Measurements from ENCODE around the gene CLDN16. TPM values are rescaled to one million over a fixed set of nuclear protein-coding genes. Genes with fewer than 3 reads are reported as not detected.
A peak's percentile ranks its signal among the peaks of the same experiment; 100 is the strongest.

The CLDN16 gene
- total and polyA plus RNA-seq, 2 of the 4 experiments (the other 2 are of a cell fraction), result under 0.01 to 0.09 TPM

- TF ChIP-seq CEBPB (IDR thresholded peaks at IDR 0.05; ENCODE audit: low read depth, low read length), result no peak
- TF ChIP-seq RAD21 (IDR thresholded peaks at IDR 0.05; ENCODE audit: low read length), result no peak
- no peak for TF ChIP-seq MAZ (IDR thresholded peaks at IDR 0.05; ENCODE audit: borderline replicate concordance, low read depth, low read length)
These were observed at the start of gene CLDN16 (continued) for GRCh38 chr3:190387578-190388213.

GRCh38 chr3:190338717-190339116 is 49.2 kb upstream of the CLDN16 start:
- CTCF ChIA-PET, result interaction anchor here (0.9 to 1.7 kb wide), 4 partner anchors 12 to 48 kb away, joined by 3 to 5 read pairs (median 4); partner anchors contain the start of gene CLDN1
- peak; percentile 56 for ATAC-seq (ENCODE audit: low read depth)

More at GRCh38 chr3:190338717-190339116, 49.2 kb upstream of the CLDN16 start:
- peak overlapping the region; percentile 42; the same call in 1 of the 2 replicates for H3K18ac ChIP-seq (ENCODE audit: low read depth, low read length)
- H3K4me1 ChIP-seq (ENCODE audit: control insufficient read depth, insufficient read depth, low read length), result peaks cover 10% of the 10 kb centered on the region; the same call in 1 of the 2 replicates
- peak overlapping the region; percentile 95 for H2BK20ac ChIP-seq (ENCODE audit: low read depth, low read length)
- peak overlapping the region; percentile 92 for H3K14ac ChIP-seq (replicated peaks; ENCODE audit: low read depth, low read length)
- peak overlapping the region; percentile 97 for H2BK120ac ChIP-seq (ENCODE audit: low read depth, low read length)
- H3K79me1 ChIP-seq (ENCODE audit: low read depth in 1 of 2, low read length in 2 of 2), result no peaks in the 10 kb centered on the region
- peak overlapping the region; percentile 76 for H2BK5ac ChIP-seq (ENCODE audit: low read depth, low read length, poor library complexity, severe bottlenecking)
- no peak overlapping the region for H3K4me2 ChIP-seq (ENCODE audit: low read depth, low read length)
- H3K4ac ChIP-seq (ENCODE audit: low read depth, low read length), result peak overlapping the region; percentile 89
- H2AFZ ChIP-seq (replicated peaks; ENCODE audit: low read length, poor library complexity), result peak overlapping the region; percentile 45
- peak overlapping the region; percentile 67 for H4K91ac ChIP-seq (ENCODE audit: insufficient read depth, low read depth, low read length)
- no peaks in the 10 kb centered on the region for H3K27me3 ChIP-seq (ENCODE audit: control insufficient read depth, insufficient read depth, low read length)
- H3K4me3 ChIP-seq (ENCODE audit: insufficient read depth, low read depth, low read length), result no peak overlapping the region
- H3K27ac ChIP-seq (ENCODE audit: insufficient read depth, low read length), result peak overlapping the region; percentile 46; the same call in 1 of the 2 replicates
- H3K9ac ChIP-seq (ENCODE audit: low read depth, low read length), result no peak overlapping the region
- H3K56ac ChIP-seq (ENCODE audit: extremely low read depth, insufficient read depth, low read length), result peak overlapping the region; percentile 13; the same call in 1 of the 2 replicates
- no peaks in the 10 kb centered on the region for H4K20me1 ChIP-seq (ENCODE audit: insufficient read depth, low read length)
- dilution Hi-C loops (cut with HindIII; ENCODE audit: low sequenced_read_pairs, unreplicated experiment) (no loop called here), intact Hi-C loops (cut with micrococcal nuclease) (no loop called here), in situ Hi-C loops (cut with MboI; ENCODE audit: low sequenced_read_pairs) (no loop called here)
- peak overlapping the region; percentile 53 to 65 for H4K8ac ChIP-seq (ENCODE audit: low read depth in 2 of 2, low read length in 2 of 2)
- POLR2A ChIA-PET (ENCODE audit: unreplicated experiment), result no interaction called here
- no peak overlapping the region for H2AK9ac ChIP-seq (replicated peaks; ENCODE audit: low read depth, low read length, poor library complexity)
- H3K9me1 ChIP-seq (ENCODE audit: insufficient read depth, low read length), result peaks cover 3% of the 10 kb centered on the region
- H2AK5ac ChIP-seq (ENCODE audit: low read depth, low read length), result peak overlapping the region; percentile 98
- H2BK15ac ChIP-seq (ENCODE audit: low read depth, low read length), result peak overlapping the region; percentile 52
- TF ChIP-seq CEBPB (IDR thresholded peaks at IDR 0.05; ENCODE audit: low read depth, low read length) (no peak), USF2 (IDR thresholded peaks at IDR 0.05; ENCODE audit: low read depth, low read length) (no peak), MAZ (IDR thresholded peaks at IDR 0.05; ENCODE audit: borderline replicate concordance, low read depth, low read length) (no peak), RFX5 (IDR thresholded peaks at IDR 0.05; ENCODE audit: low read depth, low read length) (no peak), RAD21 (IDR thresholded peaks at IDR 0.05; ENCODE audit: low read length) (no peak), MAFK (IDR thresholded peaks at IDR 0.05; ENCODE audit: low read depth, low read length) (no peak), BHLHE40 (IDR thresholded peaks at IDR 0.05; ENCODE audit: low read depth, low read length) (no peak), FOS (IDR thresholded peaks at IDR 0.05; ENCODE audit: low read depth, low read length) (no peak), NFE2L2 (IDR thresholded peaks at IDR 0.05; ENCODE audit: low read depth, low read length) (no peak), MXI1 (IDR thresholded peaks at IDR 0.05; ENCODE audit: borderline replicate concordance, low read depth, low read length) (no peak)
- no peaks in the 10 kb centered on the region for H3K36me3 ChIP-seq (ENCODE audit: control insufficient read depth, insufficient read depth, low read length)
- no TSS peak for BruUV-seq (replicated peaks)
- H4K5ac ChIP-seq (ENCODE audit: low read depth, low read length), result peak overlapping the region; percentile 31; the same call in 1 of the 2 replicates
- peak overlapping the region; percentile 80 for H3K23ac ChIP-seq (ENCODE audit: low read depth, low read length)
- peaks cover 3% of the 10 kb centered on the region; the same call in 1 of the 2 replicates for H3K9me3 ChIP-seq (ENCODE audit: control insufficient read depth, insufficient read depth, low read length)
- peak; percentile 56 for DNase-seq
